Left hindlimb (tissue), 1 donor: Measurements from ENCODE around the gene TBX21.

Source experiments
- DNase-seq: peaks from one replicate; pipeline ENCODE4 v3.0.0-alpha.2; 2018

TBX21 gene

DNA sequence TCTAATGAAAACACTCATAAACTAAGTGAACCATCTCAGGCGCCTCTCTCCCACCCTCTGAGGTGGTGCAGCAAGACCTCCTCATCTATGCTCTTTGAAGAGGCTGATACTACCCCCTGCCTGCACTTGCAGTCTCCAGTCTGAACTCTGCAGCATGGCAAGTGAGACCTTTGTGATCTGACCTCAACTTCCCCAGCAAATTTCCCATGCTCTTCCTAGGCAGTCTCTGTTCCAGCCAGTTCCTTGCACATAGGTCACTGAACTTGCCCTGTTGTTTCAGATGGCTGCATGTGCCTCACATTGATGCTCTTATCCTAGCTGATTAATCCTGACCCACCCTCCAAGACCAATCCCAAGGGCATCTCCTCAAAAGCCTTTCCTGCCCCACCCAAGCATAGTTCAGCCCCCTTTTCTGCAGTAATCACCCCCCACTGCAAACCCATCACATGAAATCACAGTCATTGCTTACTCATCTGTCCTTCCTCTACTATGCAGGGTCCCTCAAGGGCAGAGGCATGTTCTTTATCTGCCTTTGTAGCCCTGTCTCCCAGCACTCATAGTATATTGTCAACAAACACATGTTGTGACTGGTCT, 42.0 kb downstream of the TBX21 start:
- DNase-seq: no peak

DNA sequence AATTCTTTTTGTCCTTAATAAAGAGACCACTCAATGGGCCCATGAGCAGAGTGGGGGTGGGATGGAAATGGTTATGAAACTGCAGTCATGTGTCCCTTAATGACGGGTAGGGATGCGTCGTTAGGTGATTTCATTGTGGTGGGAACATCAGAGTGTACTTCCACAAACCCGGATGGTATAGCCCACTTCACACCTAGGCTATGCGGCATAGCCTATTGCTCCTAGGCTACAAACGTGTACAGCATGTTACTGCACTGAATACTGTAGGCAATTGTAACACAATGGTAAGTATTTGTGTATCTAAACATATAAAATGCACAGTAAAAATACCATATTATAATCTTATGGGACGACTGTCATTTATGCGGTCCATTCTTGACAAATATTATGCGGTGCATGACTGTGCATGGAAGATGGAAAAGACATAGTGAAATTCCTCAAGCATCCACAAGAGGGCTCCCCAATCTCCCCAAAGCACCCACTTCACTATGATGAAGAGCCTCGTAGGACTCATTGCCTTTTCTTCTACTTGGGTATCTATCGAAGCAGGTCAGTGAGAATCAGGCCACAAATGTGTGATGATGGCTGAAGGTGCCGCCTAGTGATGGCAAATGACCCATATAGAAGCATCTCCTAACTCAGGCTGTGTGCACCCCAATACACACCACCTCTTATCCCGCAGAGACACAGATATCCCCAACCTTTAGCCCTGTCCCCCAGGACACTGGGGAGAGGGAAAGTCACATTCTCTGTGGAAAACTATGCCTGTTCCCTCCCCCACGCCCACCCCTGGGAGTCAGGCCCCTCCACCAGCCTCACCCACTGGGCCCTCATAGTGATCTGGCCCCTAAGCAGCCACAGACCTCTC, 43.5 kb downstream of the TBX21 start:
- no peak for DNase-seq

DNA sequence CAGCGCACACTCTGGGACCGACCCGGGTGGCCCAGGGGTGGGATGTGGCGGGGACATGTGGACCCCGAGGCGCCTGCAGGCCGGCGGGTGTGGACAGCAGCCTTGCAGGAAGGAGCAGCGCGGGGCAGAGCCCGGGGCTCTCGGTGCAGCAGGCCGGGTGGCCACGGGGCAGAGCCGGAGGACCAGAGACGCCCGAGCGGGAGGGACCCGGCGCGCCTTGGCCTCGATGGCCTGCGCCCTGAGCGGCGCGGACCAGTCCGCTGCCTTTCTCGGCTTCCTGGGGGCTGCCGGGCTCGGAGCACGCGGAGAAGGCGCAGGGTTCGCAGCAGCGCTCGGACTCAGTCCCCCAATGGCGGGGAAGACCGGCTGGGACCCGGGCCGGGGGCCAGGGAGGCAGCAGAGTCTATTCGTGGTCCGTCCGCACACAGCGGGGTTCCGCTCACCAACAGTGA, 45.2 kb downstream of the TBX21 start:
- DNase-seq: no peak

DNA sequence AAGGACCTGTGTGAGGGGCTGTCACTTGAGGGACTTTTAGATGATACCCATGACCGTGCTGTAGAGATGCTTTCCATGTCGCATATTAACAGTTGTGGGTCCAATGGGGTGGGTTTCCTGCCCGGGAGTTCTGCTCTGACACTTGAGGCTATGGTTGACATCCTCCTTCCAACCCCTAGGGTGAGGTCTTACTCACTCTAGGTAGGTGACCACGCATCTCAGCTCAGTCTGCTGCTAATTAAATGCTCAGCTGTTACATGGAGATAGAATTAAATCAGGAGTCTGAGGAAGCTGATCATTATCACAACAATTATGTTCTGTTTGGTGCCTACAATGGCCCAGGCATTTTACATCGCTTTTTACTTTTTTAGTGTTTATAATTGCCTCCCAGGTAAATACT, 48.4 kb downstream of the TBX21 start:
- no peak for DNase-seq

DNA sequence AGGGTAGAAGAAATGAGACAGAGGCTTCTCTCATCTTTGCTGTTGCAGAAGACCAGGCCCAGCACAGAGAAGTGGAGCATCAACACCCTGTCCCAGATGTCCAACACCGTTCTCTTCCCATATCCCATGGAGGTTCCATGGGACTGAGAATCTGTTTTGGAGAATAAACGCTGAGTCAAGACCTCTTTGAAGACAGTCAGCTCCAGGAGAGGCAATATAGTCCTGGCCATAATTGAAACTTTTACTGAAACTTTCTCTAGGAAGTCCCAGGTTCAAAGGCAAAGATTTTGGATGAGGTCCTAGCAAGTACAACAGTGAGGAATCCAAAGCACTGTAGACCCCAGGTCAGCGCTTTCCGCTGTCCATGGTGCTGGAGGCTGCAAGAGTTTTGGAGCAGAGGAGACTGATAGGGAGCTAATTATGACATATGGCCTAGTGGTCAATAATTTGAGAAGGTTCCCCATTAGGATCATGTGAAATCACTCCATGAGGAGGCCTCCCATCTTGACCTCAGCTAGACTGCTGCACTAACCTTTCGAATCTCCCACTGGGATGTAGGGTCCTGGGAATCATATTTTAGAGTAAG, 52.6 kb downstream of the TBX21 start:
- DNase-seq: no peak

DNA sequence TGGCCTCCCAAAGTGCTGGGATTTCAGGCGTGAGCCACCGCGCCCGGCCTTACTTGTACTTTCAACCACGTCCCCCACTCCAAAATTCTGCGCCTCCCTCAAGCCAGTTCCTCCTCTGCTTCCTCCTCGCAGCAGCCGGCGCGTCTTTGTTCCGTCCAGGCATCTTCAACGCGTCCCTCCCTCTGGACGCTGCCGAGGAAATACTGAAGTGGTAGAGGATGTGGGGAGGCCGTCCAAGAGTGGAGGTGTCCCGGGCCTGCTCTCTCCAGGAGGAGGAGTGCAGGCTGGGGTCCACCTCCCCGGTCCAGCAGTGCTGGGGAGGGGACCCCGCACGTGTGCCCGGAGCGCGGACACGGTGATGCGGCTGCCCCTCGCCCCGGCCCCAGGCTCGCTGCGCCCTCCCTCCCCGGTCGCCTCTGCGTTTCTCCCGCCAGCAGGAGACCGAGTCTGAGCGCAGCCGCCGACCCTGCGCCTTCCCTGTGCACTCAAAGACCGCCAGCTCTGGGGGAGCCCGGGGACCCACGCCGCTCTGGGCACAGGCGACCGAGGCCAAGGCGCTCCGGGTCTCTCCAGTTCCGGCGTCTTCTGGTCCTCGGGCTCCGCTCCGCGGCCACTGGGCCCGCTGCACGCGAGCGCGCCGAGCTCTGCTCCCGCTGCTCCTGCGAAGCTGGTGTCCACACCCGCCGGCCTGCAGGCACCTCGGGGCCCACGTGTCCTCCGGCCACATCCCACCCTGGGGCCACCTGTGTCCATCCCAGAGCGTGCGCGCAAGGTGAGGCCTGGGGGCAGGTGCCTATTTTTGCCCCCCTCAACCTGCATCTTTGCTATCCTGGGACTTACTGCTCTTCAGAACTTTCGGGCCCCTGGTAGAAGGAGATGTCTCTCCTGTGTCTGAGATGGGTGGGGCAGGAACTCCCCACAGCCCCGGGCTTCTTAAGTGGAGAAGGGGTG, 56.9 kb downstream of the TBX21 start:
- DNase-seq: no peak

DNA sequence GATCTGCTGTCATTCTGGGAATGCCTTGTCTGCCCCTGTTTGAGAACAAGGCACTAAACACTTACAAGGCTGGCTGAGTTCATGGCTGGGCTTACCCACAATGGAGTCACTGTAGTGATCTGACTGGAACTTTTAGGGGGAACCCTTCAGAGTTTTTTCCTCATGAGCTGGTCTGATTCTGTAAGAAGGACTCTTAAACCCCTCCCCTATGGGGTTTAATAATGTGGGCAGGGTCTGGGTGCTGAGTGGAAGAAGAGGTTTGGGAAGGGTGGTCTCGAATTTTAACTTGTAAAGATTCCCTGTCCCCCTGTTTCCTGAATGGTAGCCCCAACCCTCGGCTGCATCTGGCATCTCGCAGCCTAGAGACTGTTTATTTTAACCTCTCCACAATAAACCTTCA, 58.0 kb downstream of the TBX21 start:
- DNase-seq: no peak

DNA sequence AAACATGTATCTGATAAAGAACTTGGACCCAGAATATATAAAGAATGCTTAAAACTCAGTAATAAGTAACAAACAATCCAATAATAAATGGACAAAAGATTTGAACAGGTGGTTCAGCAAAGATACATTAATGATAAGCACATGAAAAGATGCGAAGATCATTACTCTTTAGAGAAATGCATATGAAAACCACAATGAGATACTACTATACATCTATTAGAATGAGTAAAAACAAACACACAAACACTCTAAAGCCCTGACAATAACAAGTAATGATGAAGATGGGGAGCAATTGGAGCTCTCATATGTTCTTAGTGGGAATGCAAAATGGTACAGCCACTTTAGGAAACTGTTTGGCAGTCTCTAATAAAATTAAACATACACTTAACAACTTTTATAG, 59.4 kb downstream of the TBX21 start:
- DNase-seq: no peak

DNA sequence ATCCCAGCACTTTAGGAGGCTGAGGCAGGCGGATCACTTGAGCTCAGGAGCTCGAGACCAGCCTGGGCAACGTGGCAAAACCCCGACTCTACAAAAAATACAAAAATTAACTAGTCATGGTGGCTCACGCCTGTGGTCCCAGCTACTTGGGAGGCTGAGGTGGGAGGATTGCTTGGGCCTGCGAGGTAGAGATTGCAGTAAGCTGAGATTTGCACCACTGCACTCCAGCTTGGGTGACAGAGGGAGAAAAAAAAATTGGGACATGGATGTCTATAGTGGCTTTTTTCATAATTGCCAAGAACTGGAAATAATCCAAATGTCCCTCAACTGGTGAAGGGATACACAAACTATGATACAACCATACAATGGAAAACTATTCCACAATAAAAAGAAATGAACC, 59.9 kb downstream of the TBX21 start:
- no peak for DNase-seq
